HCT116 (cell line): ENCODE data around the gene ATP8B4.

Experiments used
- CBX3 ChIP-seq: IDR thresholded peaks from 2 replicates; pipeline ENCODE4 v1.6.1; 2012; ENCODE audit warnings: low read depth
- CEBPB ChIP-seq: IDR thresholded peaks from 2 replicates; pipeline ENCODE4 v1.6.1; 2012; ENCODE audit warnings: low read depth
- EGR1 ChIP-seq: IDR thresholded peaks from 2 replicates; pipeline ENCODE4 v1.6.1; 2012; ENCODE audit warnings: low read depth
- EZH2 ChIP-seq: fragments of 200-600 bp; sonication (generic); IDR thresholded peaks from 2 replicates; pipeline ENCODE4 v1.6.1; 2017; ENCODE audit warnings: antibody characterized with exemption, mixed run types
- EZH2phosphoT487 ChIP-seq: fragments of 200-600 bp; IDR thresholded peaks from 2 replicates; pipeline ENCODE4 v1.6.1; 2018; ENCODE audit warnings: antibody characterized with exemption, borderline replicate concordance
- JUND ChIP-seq: IDR thresholded peaks from 2 replicates; pipeline ENCODE4 v1.6.1; 2012
- POLR2A ChIP-seq: IDR thresholded peaks from 2 replicates; pipeline ENCODE4 v1.7.0; 2011; ENCODE audit warnings: borderline replicate concordance; ENCODE audit not compliant: insufficient read depth, insufficient read length; ENCODE audit errors: extremely low read depth
- POLR2AphosphoS5 ChIP-seq: IDR thresholded peaks from 2 replicates; pipeline ENCODE4 v1.6.1; 2011; ENCODE audit warnings: mild to moderate bottlenecking, low read depth, low read length, moderate library complexity
- RAD21 ChIP-seq: IDR thresholded peaks from 2 replicates; pipeline ENCODE4 v1.6.1; 2012; ENCODE audit warnings: low read depth, mild to moderate bottlenecking
- SIN3A ChIP-seq: IDR thresholded peaks from 2 replicates; pipeline ENCODE4 v1.6.1; 2012; ENCODE audit warnings: low read depth
- SP1 ChIP-seq: IDR thresholded peaks from 2 replicates; pipeline ENCODE4 v1.6.1; 2012; ENCODE audit warnings: low read depth
- ZNF274 ChIP-seq: fragments of 200-500 bp; sonication (Bioruptor generic); IDR thresholded peaks from 2 replicates; pipeline ENCODE4 v1.6.1; 2014; ENCODE audit warnings: mild to moderate bottlenecking, low read depth, low read length, inconsistent platforms
- TF ChIP-seq, protein P1 (sequence below), 3 experiments: fragments of 200-600 bp in 1 of 3; sonication (generic) in 1 of 3; IDR thresholded peaks in 2 of 3; conservative IDR thresholded peaks in 1 of 3; 2 replicates each; pipeline ENCODE4 v1.5.1; 2012 to 2017; ENCODE audit warnings: low read depth in 2 of 3, low read length in 2 of 3, antibody characterized with exemption in 1 of 3, borderline replicate concordance in 1 of 3, control low read depth in 1 of 3, mild to moderate bottlenecking in 1 of 3, mixed read lengths in 1 of 3, mixed run types in 1 of 3, moderate library complexity in 1 of 3; ENCODE audit not compliant: insufficient read depth in 1 of 3

DNA sequence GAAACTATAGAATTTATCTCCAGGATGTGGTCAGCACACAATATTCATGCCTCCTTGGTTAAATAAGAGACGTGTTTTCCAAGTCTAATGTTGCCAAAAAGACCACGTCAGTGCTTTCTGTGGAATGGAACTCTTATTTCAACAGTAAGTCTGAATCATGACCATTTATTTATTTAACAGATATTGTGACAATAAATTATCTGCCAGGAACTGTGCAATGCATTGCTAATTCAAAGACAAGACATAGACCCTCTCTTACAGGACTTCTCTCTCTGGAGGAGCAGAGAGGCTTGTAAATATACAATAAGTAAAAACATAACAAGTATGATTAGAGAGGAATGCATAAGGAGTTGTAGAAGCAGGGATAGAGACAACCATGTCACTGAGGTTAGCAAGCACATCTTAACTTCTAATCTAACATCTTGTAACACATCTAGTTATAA is 270.7 kb downstream of the ATP8B4 start:
- no peak for TF ChIP-seq CEBPB
- TF ChIP-seq POLR2A = no peak
- TF ChIP-seq, protein P1, sequence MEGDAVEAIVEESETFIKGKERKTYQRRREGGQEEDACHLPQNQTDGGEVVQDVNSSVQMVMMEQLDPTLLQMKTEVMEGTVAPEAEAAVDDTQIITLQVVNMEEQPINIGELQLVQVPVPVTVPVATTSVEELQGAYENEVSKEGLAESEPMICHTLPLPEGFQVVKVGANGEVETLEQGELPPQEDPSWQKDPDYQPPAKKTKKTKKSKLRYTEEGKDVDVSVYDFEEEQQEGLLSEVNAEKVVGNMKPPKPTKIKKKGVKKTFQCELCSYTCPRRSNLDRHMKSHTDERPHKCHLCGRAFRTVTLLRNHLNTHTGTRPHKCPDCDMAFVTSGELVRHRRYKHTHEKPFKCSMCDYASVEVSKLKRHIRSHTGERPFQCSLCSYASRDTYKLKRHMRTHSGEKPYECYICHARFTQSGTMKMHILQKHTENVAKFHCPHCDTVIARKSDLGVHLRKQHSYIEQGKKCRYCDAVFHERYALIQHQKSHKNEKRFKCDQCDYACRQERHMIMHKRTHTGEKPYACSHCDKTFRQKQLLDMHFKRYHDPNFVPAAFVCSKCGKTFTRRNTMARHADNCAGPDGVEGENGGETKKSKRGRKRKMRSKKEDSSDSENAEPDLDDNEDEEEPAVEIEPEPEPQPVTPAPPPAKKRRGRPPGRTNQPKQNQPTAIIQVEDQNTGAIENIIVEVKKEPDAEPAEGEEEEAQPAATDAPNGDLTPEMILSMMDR (IDR thresholded peaks at IDR 0.05 in 2 of 3, conservative IDR thresholded peaks at IDR 0.05 in 1 of 3; ENCODE audit: borderline replicate concordance in 1 of 3, insufficient read depth in 1 of 3, low read depth in 2 of 3, low read length in 2 of 3) = no peak
- TF ChIP-seq EZH2 = no peak
- TF ChIP-seq JUND = no peak
- TF ChIP-seq EZH2phosphoT487 = no peak
- TF ChIP-seq ZNF274 = no peak
- no peak for TF ChIP-seq CBX3
- TF ChIP-seq SP1 = no peak
- no peak for TF ChIP-seq EGR1
- no peak for TF ChIP-seq SIN3A
- no peak for TF ChIP-seq POLR2AphosphoS5
- no peak for TF ChIP-seq RAD21
